Activated T-cell treated with anti-CD3 and anti-CD28 coated beads, Interleukin-2, amount 50 U/mL, for 24 hours (primary cell): Measurements from ENCODE around the gene AFF3.

Experiments used
- DNase-seq: peaks from one replicate; pipeline ENCODE4 v3.0.0-alpha.2; 2020
- H3K27ac Mint-ChIP-seq: 2 replicates; pipeline ENCODE4 v1.8.0; 2020; ENCODE audit warnings: mild to moderate bottlenecking, mixed read lengths
- H3K27me3 Mint-ChIP-seq: 2 replicates; pipeline ENCODE4 v1.8.0; 2020; ENCODE audit warnings: mixed read lengths
- H3K36me3 Mint-ChIP-seq: 2 replicates; pipeline ENCODE4 v1.8.0; 2020; ENCODE audit warnings: low read depth, mixed read lengths
- H3K4me1 Mint-ChIP-seq: 2 replicates; pipeline ENCODE4 v1.8.0; 2020; ENCODE audit warnings: low read depth, mixed read lengths
- H3K4me3 Mint-ChIP-seq: 2 replicates; pipeline ENCODE4 v1.8.0; 2020; ENCODE audit warnings: mild to moderate bottlenecking, moderate library complexity, mixed read lengths
- H3K9me3 Mint-ChIP-seq: 2 replicates; pipeline ENCODE4 v1.8.0; 2020; ENCODE audit warnings: mixed read lengths

The AFF3 gene

GRCh38 chr2:99905025-99905424 lies 237.4 kb downstream of the AFF3 start:
- DNase-seq = no peak
- Mint-ChIP-seq H3K4me1 (no peaks in the 10 kb centered on the region), H3K9me3 (no peaks in the 10 kb centered on the region), H3K27ac (no peak overlapping the region), H3K4me3 (no peak overlapping the region), H3K27me3 (no peaks in the 10 kb centered on the region), H3K36me3 (no peaks in the 10 kb centered on the region)

- no peaks in the 10 kb centered on the region for H3K36me3 Mint-ChIP-seq
- DNase-seq = no peak
- no peak overlapping the region for H3K4me3 Mint-ChIP-seq
- H3K27me3 Mint-ChIP-seq = no peaks in the 10 kb centered on the region
- no peaks in the 10 kb centered on the region for H3K9me3 Mint-ChIP-seq
- no peaks in the 10 kb centered on the region for H3K4me1 Mint-ChIP-seq
- no peak overlapping the region for H3K27ac Mint-ChIP-seq
Measured at GRCh38 chr2:99903981-99904380, 238.4 kb downstream of the AFF3 start.

- Mint-ChIP-seq H3K27ac (no peak overlapping the region), H3K4me3 (no peak overlapping the region), H3K9me3 (no peaks in the 10 kb centered on the region), H3K36me3 (no peaks in the 10 kb centered on the region), H3K27me3 (no peaks in the 10 kb centered on the region), H3K4me1 (no peaks in the 10 kb centered on the region)
- DNase-seq = no peak
Measured at GRCh38 chr2:99900556-99900955, 241.8 kb downstream of the AFF3 start.

- Mint-ChIP-seq H3K9me3 (no peaks in the 10 kb centered on the region), H3K4me1 (no peaks in the 10 kb centered on the region), H3K27ac (no peak overlapping the region), H3K4me3 (no peak overlapping the region), H3K36me3 (no peaks in the 10 kb centered on the region), H3K27me3 (no peaks in the 10 kb centered on the region)
- no peak for DNase-seq
Measured at GRCh38 chr2:99899882-99900281, 242.5 kb downstream of the AFF3 start.

- Mint-ChIP-seq H3K27ac (no peak overlapping the region), H3K27me3 (no peaks in the 10 kb centered on the region)
Measured at GRCh38 chr2:99899058-99899855, 243.1 kb downstream of the AFF3 start.

GRCh38 chr2:99898336-99899048 lies 243.9 kb downstream of the AFF3 start:
- Mint-ChIP-seq H3K4me1 (no peaks in the 10 kb centered on the region), H3K4me3 (no peak overlapping the region), H3K27ac (no peak overlapping the region), H3K36me3 (no peaks in the 10 kb centered on the region), H3K27me3 (no peaks in the 10 kb centered on the region), H3K9me3 (no peaks in the 10 kb centered on the region)
- DNase-seq = no peak

More at GRCh38 chr2:99899058-99899855, 243.1 kb downstream of the AFF3 start:
- no peak for DNase-seq
- Mint-ChIP-seq H3K9me3 (no peaks in the 10 kb centered on the region), H3K4me3 (no peak overlapping the region), H3K4me1 (no peaks in the 10 kb centered on the region), H3K36me3 (no peaks in the 10 kb centered on the region)

- no peaks in the 10 kb centered on the region for H3K4me1 Mint-ChIP-seq
- no peaks in the 10 kb centered on the region for H3K9me3 Mint-ChIP-seq
- H3K27ac Mint-ChIP-seq = no peak overlapping the region
- no peak for DNase-seq
- H3K4me3 Mint-ChIP-seq = no peak overlapping the region
- no peaks in the 10 kb centered on the region for H3K27me3 Mint-ChIP-seq
- H3K36me3 Mint-ChIP-seq = no peaks in the 10 kb centered on the region
Measured at GRCh38 chr2:99891428-99891780, 251.0 kb downstream of the AFF3 start.

GRCh38 chr2:99890568-99891427 lies 251.6 kb downstream of the AFF3 start:
- no peaks in the 10 kb centered on the region for H3K27me3 Mint-ChIP-seq
- no peaks in the 10 kb centered on the region for H3K4me1 Mint-ChIP-seq
- no peak overlapping the region for H3K27ac Mint-ChIP-seq
- no peak overlapping the region for H3K4me3 Mint-ChIP-seq
- no peaks in the 10 kb centered on the region for H3K9me3 Mint-ChIP-seq
- H3K36me3 Mint-ChIP-seq = no peaks in the 10 kb centered on the region
- no peak for DNase-seq

- Mint-ChIP-seq H3K4me3 (no peak overlapping the region), H3K36me3 (no peaks in the 10 kb centered on the region), H3K9me3 (no peaks in the 10 kb centered on the region), H3K27ac (no peak overlapping the region), H3K4me1 (no peaks in the 10 kb centered on the region), H3K27me3 (no peaks in the 10 kb centered on the region)
- DNase-seq = no peak
Measured at GRCh38 chr2:99888617-99889016, 253.8 kb downstream of the AFF3 start.

- Mint-ChIP-seq H3K4me3 (no peak overlapping the region), H3K4me1 (no peaks in the 10 kb centered on the region), H3K9me3 (no peaks in the 10 kb centered on the region), H3K27me3 (no peaks in the 10 kb centered on the region), H3K36me3 (no peaks in the 10 kb centered on the region), H3K27ac (no peak overlapping the region)
- DNase-seq = no peak
Measured at GRCh38 chr2:99886418-99886817, 256.0 kb downstream of the AFF3 start.

- H3K27me3 Mint-ChIP-seq = no peaks in the 10 kb centered on the region
- H3K9me3 Mint-ChIP-seq = no peaks in the 10 kb centered on the region
- DNase-seq = no peak
- H3K36me3 Mint-ChIP-seq = no peaks in the 10 kb centered on the region
- no peaks in the 10 kb centered on the region for H3K4me1 Mint-ChIP-seq
- H3K4me3 Mint-ChIP-seq = no peak overlapping the region
- no peak overlapping the region for H3K27ac Mint-ChIP-seq
Measured at GRCh38 chr2:99883358-99883757, 259.0 kb downstream of the AFF3 start.

GRCh38 chr2:99881901-99882591 lies 260.3 kb downstream of the AFF3 start:
- Mint-ChIP-seq H3K9me3 (no peaks in the 10 kb centered on the region), H3K36me3 (no peaks in the 10 kb centered on the region), H3K4me3 (no peak overlapping the region), H3K4me1 (no peaks in the 10 kb centered on the region), H3K27ac (no peak overlapping the region), H3K27me3 (no peaks in the 10 kb centered on the region)
- no peak for DNase-seq

- Mint-ChIP-seq H3K4me3 (no peak overlapping the region), H3K4me1 (no peaks in the 10 kb centered on the region), H3K27ac (no peak overlapping the region), H3K27me3 (no peaks in the 10 kb centered on the region), H3K36me3 (no peaks in the 10 kb centered on the region), H3K9me3 (no peaks in the 10 kb centered on the region)
- DNase-seq = no peak
Measured at GRCh38 chr2:99880964-99881294, 261.5 kb downstream of the AFF3 start.

GRCh38 chr2:99880148-99880963 lies 262.0 kb downstream of the AFF3 start:
- no peak for DNase-seq
- H3K4me1 Mint-ChIP-seq = no peaks in the 10 kb centered on the region
- no peaks in the 10 kb centered on the region for H3K9me3 Mint-ChIP-seq
- H3K27me3 Mint-ChIP-seq = no peaks in the 10 kb centered on the region
- no peak overlapping the region for H3K4me3 Mint-ChIP-seq
- H3K36me3 Mint-ChIP-seq = no peaks in the 10 kb centered on the region
- no peak overlapping the region for H3K27ac Mint-ChIP-seq
